ENCODE data around the gene ARPP19. TPM values are rescaled to one million over a fixed set of nuclear protein-coding genes. Genes with fewer than 3 reads are reported as not detected.
"Not testable (repeated sequence)": the region's sequence is repeated elsewhere in the genome, so short reads cannot be mapped to it uniquely, and the experiment has no call there.

The ARPP19 gene
- polyA plus RNA-seq, 1 experiment, result 29.3 TPM

DNA sequence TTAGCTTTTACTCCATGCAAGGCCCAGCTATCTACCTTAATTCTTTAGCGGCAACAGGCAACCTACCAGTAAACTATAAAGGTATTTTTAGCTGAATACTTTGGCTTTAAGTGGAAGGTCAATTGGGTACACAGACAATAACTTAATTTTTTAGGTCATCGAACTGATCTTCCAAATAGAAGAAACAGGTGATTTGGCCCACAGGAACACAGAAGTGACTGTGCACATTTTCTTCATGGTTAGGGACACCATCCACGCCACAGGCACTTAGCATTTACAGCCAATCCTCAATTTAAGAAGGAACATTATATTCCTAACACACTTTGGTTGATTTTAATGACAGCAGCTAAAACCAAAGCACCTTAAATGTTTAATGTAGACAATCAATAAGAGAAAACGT is 1.9 kb downstream of the ARPP19 start:
- POLR2A ChIA-PET, result no interaction called here
- H3K4me3 ChIP-seq (ENCODE audit: low read depth, low read length), result peak overlapping the region; percentile 53; the same call in 1 of the 2 replicates
- no peak for DNase-seq (ENCODE audit: low read depth)
- no peak for TF ChIP-seq CTCF (IDR thresholded peaks at IDR 0.05; ENCODE audit: insufficient read depth, low read depth, low read length)
- H3K36me3 ChIP-seq (ENCODE audit: control insufficient read depth, insufficient read depth, low read length), result no peaks in the 10 kb centered on the region
- H3K27me3 ChIP-seq (ENCODE audit: control insufficient read depth, insufficient read depth, low read length), result no peaks in the 10 kb centered on the region
- CTCF ChIA-PET, result interaction anchor here (0.7 to 1.1 kb wide), 2 partner anchors 8 to 167 kb away, joined by 3 read pairs; no protein-coding TSS in a partner anchor

GRCh38 chr15:52565417-52566358 is 3.1 kb downstream of the ARPP19 start:
- H3K27me3 ChIP-seq (ENCODE audit: control insufficient read depth, insufficient read depth, low read length); POLR2A ChIA-PET; H3K36me3 ChIP-seq (ENCODE audit: control insufficient read depth, insufficient read depth, low read length); H3K4me3 ChIP-seq (ENCODE audit: low read depth, low read length); CTCF ChIA-PET; DNase-seq (ENCODE audit: low read depth): not testable (repeated sequence)

- ChIA-PET POLR2A (no interaction called here), CTCF (no interaction called here)
- Histone ChIP-seq H3K4me3 (ENCODE audit: low read depth, low read length) (no peak overlapping the region), H3K36me3 (ENCODE audit: control insufficient read depth, insufficient read depth, low read length) (no peaks in the 10 kb centered on the region), H3K27me3 (ENCODE audit: control insufficient read depth, insufficient read depth, low read length) (no peaks in the 10 kb centered on the region)
- no peak for TF ChIP-seq CTCF (IDR thresholded peaks at IDR 0.05; ENCODE audit: insufficient read depth, low read depth, low read length)
- DNase-seq (ENCODE audit: low read depth), result no peak
Measured at GRCh38 chr15:52563501-52564060, 5.2 kb downstream of the ARPP19 start.

- no peak overlapping the region for H3K4me3 ChIP-seq (ENCODE audit: low read depth, low read length)
- CTCF ChIA-PET, result interaction anchor here (0.9 to 1.4 kb wide), 2 partner anchors 8 to 228 kb away, joined by 3 read pairs; no protein-coding TSS in a partner anchor
- DNase-seq (ENCODE audit: low read depth), result no peak
- POLR2A ChIA-PET, result no interaction called here
- H3K36me3 ChIP-seq (ENCODE audit: control insufficient read depth, insufficient read depth, low read length), result no peaks in the 10 kb centered on the region
- TF ChIP-seq CTCF (IDR thresholded peaks at IDR 0.05; ENCODE audit: insufficient read depth, low read depth, low read length), result no peak
- H3K27me3 ChIP-seq (ENCODE audit: control insufficient read depth, insufficient read depth, low read length), result no peaks in the 10 kb centered on the region
Measured at GRCh38 chr15:52559575-52559974, 9.3 kb downstream of the ARPP19 start.

GRCh38 chr15:52559022-52559421 is 9.8 kb downstream of the ARPP19 start:
- TF ChIP-seq CTCF (IDR thresholded peaks at IDR 0.05; ENCODE audit: insufficient read depth, low read depth, low read length), result no peak
- Histone ChIP-seq H3K36me3 (ENCODE audit: control insufficient read depth, insufficient read depth, low read length) (no peaks in the 10 kb centered on the region), H3K27me3 (ENCODE audit: control insufficient read depth, insufficient read depth, low read length) (no peaks in the 10 kb centered on the region), H3K4me3 (ENCODE audit: low read depth, low read length) (no peak overlapping the region)
- POLR2A ChIA-PET, result no interaction called here
- CTCF ChIA-PET, result interaction anchor here (0.6 to 0.9 kb wide), 2 partner anchors 8 to 106 kb away, joined by 3 to 4 read pairs; no protein-coding TSS in a partner anchor
- DNase-seq (ENCODE audit: low read depth), result no peak

Data from BJ (cell line).